H1 (cell line): ENCODE results near the gene USP3. TPM values are rescaled to one million over a fixed set of nuclear protein-coding genes. Genes with fewer than 3 reads are reported as not detected.

ENCODE experiments used
- CTCF ChIA-PET: fragments of 300-600 bp; sonication (Branson Sonifier 250); formaldehyde crosslinking; loops from one replicate; lab custom pipeline; 2021; ENCODE audit not compliant: partially characterized antibody; lab: Charles Lee
- POLR2A ChIA-PET: fragments of 300-600 bp; sonication (Branson Sonifier 250); formaldehyde crosslinking; loops from one replicate; lab custom pipeline; 2021; ENCODE audit warnings: inconsistent platforms; ENCODE audit not compliant: partially characterized antibody; lab: Charles Lee
- DNase-seq, 2 experiments: peaks; one replicate each; pipeline versions ENCODE4 v3.0.0 to v3.0.0-alpha.2; 2010 to 2022; ENCODE audit warnings: low spot score in 2 of 2, low read depth in 1 of 2, mixed read lengths in 1 of 2
- FAIRE-seq: peaks from 2 replicates; lab custom pipeline; 2011; peaks lifted over from hg19 to GRCh38; lab: Jason Lieb, UNC
- H2AFZ ChIP-seq: 2 replicates; pipeline ENCODE4 v1.8.1; 2012; ENCODE audit warnings: low read length, inconsistent platforms
- H2AK5ac ChIP-seq: 2 replicates; pipeline ENCODE4 v1.6.1; 2013; ENCODE audit warnings: low read depth, low read length
- H2BK120ac ChIP-seq: replicated peaks from 2 replicates; pipeline ENCODE3; 2013; ENCODE audit warnings: low read depth, low read length, inconsistent platforms
- H2BK12ac ChIP-seq: 2 replicates; pipeline ENCODE4 v1.6.1; 2013; ENCODE audit warnings: low read depth, low read length
- H2BK15ac ChIP-seq: 2 replicates; pipeline ENCODE4 v1.6.1; 2013; ENCODE audit warnings: low read length
- H2BK20ac ChIP-seq: 2 replicates; pipeline ENCODE4 v1.6.1; 2013; ENCODE audit warnings: low read length
- H2BK5ac ChIP-seq: 2 replicates; pipeline ENCODE4 v1.6.1; 2013; ENCODE audit warnings: low read depth, low read length
- H3K14ac ChIP-seq: 2 replicates; pipeline ENCODE4 v1.6.1; 2013; ENCODE audit warnings: inconsistent platforms; ENCODE audit not compliant: insufficient read length
- H3K18ac ChIP-seq: 2 replicates; pipeline ENCODE4 v1.6.1; 2013; ENCODE audit warnings: low read length; ENCODE audit errors: extremely low read depth
- H3K23ac ChIP-seq: 2 replicates; pipeline ENCODE4 v1.6.1; 2013; ENCODE audit warnings: inconsistent platforms; ENCODE audit not compliant: insufficient read length
- H3K23me2 ChIP-seq: 2 replicates; pipeline ENCODE4 v1.6.1; 2013; ENCODE audit warnings: low read depth, low read length
- H3K27ac ChIP-seq: 2 replicates; pipeline ENCODE4 v1.6.1; 2011; ENCODE audit warnings: low read depth, low read length, inconsistent platforms
- H3K27me3 ChIP-seq, 4 experiments: replicated peaks in 1 of 4; 1 replicate in 1 of 4; 2 replicates in 3 of 4; pipeline versions ENCODE4 v1.6.1 to v1.8.1; 2011 to 2013; ENCODE audit warnings: low read length in 3 of 4, mild to moderate bottlenecking in 3 of 4, inconsistent platforms in 2 of 4, mixed read lengths in 2 of 4, moderate library complexity in 1 of 4; ENCODE audit not compliant: control insufficient read depth in 3 of 4, insufficient read depth in 3 of 4; ENCODE audit errors: extremely low read depth in 1 of 4
- H3K36me3 ChIP-seq, 4 experiments: 2 replicates each; pipeline versions ENCODE4 v1.6.1 to v1.8.1; 2011 to 2013; ENCODE audit warnings: mild to moderate bottlenecking in 4 of 4, low read length in 3 of 4, moderate library complexity in 2 of 4, control low read depth in 1 of 4, inconsistent platforms in 1 of 4; ENCODE audit not compliant: insufficient read depth in 4 of 4, control insufficient read depth in 2 of 4
- H3K4ac ChIP-seq: replicated peaks from 2 replicates; pipeline ENCODE3; 2013; ENCODE audit warnings: low read length, low read depth, mixed read lengths, inconsistent platforms; ENCODE audit not compliant: insufficient read length
- H3K4me1 ChIP-seq, 4 experiments: replicated peaks in 1 of 4; 1 replicate in 1 of 4; 2 replicates in 3 of 4; pipeline versions ENCODE4 v1.6.1 to v1.8.1; 2011 to 2013; ENCODE audit warnings: low read length in 3 of 4, inconsistent platforms in 2 of 4, mixed read lengths in 1 of 4; ENCODE audit not compliant: insufficient read depth in 4 of 4, control insufficient read depth in 3 of 4
- H3K4me2 ChIP-seq, 2 experiments: 2 replicates each; pipeline versions ENCODE4 v1.6.1 to v1.8.1; 2011 to 2013; ENCODE audit warnings: low read depth in 2 of 2, low read length in 2 of 2, control low read depth in 1 of 2, inconsistent platforms in 1 of 2, mild to moderate bottlenecking in 1 of 2; ENCODE audit not compliant: insufficient read depth in 1 of 2
- H3K4me3 ChIP-seq, 4 experiments: fragments of 200-600, 300-600 bp in 1 of 4; sonication (generic), shearing (Covaris generic), sonication (Bioruptor Twin) in 1 of 4; 2 replicates each; pipeline versions ENCODE4 v1.5.1 to v1.8.1; 2011 to 2016; ENCODE audit warnings: low read length in 4 of 4, low read depth in 3 of 4, control low read depth in 2 of 4, inconsistent platforms in 2 of 4, mild to moderate bottlenecking in 2 of 4, mixed read lengths in 1 of 4, moderate library complexity in 1 of 4; ENCODE audit not compliant: insufficient read depth in 2 of 4; ENCODE audit errors: extremely low read depth in 1 of 4
- H3K56ac ChIP-seq: replicated peaks from 2 replicates; pipeline ENCODE3; 2013; ENCODE audit warnings: low read depth, mild to moderate bottlenecking, mixed read lengths, low read length, inconsistent platforms; ENCODE audit not compliant: insufficient read length
- H3K79me1 ChIP-seq: 2 replicates; pipeline ENCODE4 v1.6.1; 2013; ENCODE audit warnings: low read depth, low read length, control low read depth
- H3K79me2 ChIP-seq, 2 experiments: 2 replicates each; pipeline versions ENCODE4 v1.6.1 to v1.8.1; 2012 to 2013; ENCODE audit warnings: low read length in 2 of 2, mild to moderate bottlenecking in 2 of 2, inconsistent platforms in 1 of 2; ENCODE audit not compliant: insufficient read depth in 2 of 2, control insufficient read depth in 1 of 2
- H3K9ac ChIP-seq, 4 experiments: replicated peaks in 1 of 4; 1 replicate in 1 of 4; 2 replicates in 3 of 4; pipeline versions ENCODE4 v1.6.1 to v1.8.1; 2011 to 2013; ENCODE audit warnings: low read depth in 3 of 4, low read length in 3 of 4, control low read depth in 2 of 4, mild to moderate bottlenecking in 2 of 4, moderate library complexity in 2 of 4, inconsistent platforms in 1 of 4; ENCODE audit errors: extremely low read depth in 1 of 4
- H3K9me3 ChIP-seq, 2 experiments: 2 replicates each; pipeline versions ENCODE4 v1.6.1 to v1.8.1; 2012 to 2013; ENCODE audit warnings: mild to moderate bottlenecking in 2 of 2, moderate library complexity in 2 of 2, control low read depth in 1 of 2, inconsistent platforms in 1 of 2, low read depth in 1 of 2, low read length in 1 of 2, mixed read lengths in 1 of 2; ENCODE audit not compliant: insufficient read depth in 2 of 2
- H4K20me1 ChIP-seq, 2 experiments: replicated peaks in 1 of 2; 2 replicates each; pipeline versions ENCODE3 to v1.8.1; 2011 to 2013; ENCODE audit warnings: inconsistent platforms in 2 of 2, low read length in 2 of 2, mild to moderate bottlenecking in 1 of 2; ENCODE audit not compliant: insufficient read depth in 2 of 2, control insufficient read depth in 1 of 2
- H4K5ac ChIP-seq: 2 replicates; pipeline ENCODE4 v1.6.1; 2013; ENCODE audit warnings: low read length, low read depth, mixed read lengths, inconsistent platforms; ENCODE audit not compliant: insufficient read length
- H4K8ac ChIP-seq: 2 replicates; pipeline ENCODE4 v1.8.0; 2013; ENCODE audit warnings: mild to moderate bottlenecking, moderate library complexity, low read length, inconsistent platforms; ENCODE audit not compliant: insufficient read depth; ENCODE audit errors: extremely low read depth
- H4K91ac ChIP-seq: replicated peaks from 2 replicates; pipeline ENCODE3; 2013; ENCODE audit warnings: low read length, mixed read lengths, inconsistent platforms; ENCODE audit not compliant: insufficient read length
- ASH2L ChIP-seq: fragments of 200-600, 300-600 bp; sonication (generic); IDR thresholded peaks from one replicate; pipeline ENCODE4 v1.7.1; 2017; ENCODE audit warnings: low read length
- CTBP2 ChIP-seq: IDR thresholded peaks from 2 replicates; pipeline ENCODE4 v1.7.0; 2011; ENCODE audit warnings: borderline replicate concordance, mild to moderate bottlenecking, moderate library complexity, mixed read lengths, low read length; ENCODE audit not compliant: insufficient read depth, insufficient read length
- E2F6 ChIP-seq: IDR thresholded peaks from 2 replicates; pipeline ENCODE4 v1.6.1; 2012; ENCODE audit warnings: inconsistent platforms
- HDAC2 ChIP-seq, 2 experiments: fragments of 300-600 bp in 1 of 2; sonication (generic) in 1 of 2; IDR thresholded peaks; 2 replicates each; pipeline ENCODE4 v1.6.1; 2011 to 2012; ENCODE audit warnings: low read depth in 2 of 2, low read length in 2 of 2, mild to moderate bottlenecking in 2 of 2, moderate library complexity in 2 of 2, borderline replicate concordance in 1 of 2, inconsistent platforms in 1 of 2
- MAX ChIP-seq: IDR thresholded peaks from 2 replicates; pipeline ENCODE4 v1.6.1; 2012; ENCODE audit warnings: inconsistent platforms
- NANOG ChIP-seq: IDR thresholded peaks from 2 replicates; pipeline ENCODE4 v1.6.1; 2011; ENCODE audit warnings: low read length, low read depth, mild to moderate bottlenecking, inconsistent platforms; ENCODE audit not compliant: insufficient read depth, poor library complexity, severe bottlenecking
- RNF2 ChIP-seq: fragments of 200-900, 300-1000 bp; sonication (generic); IDR thresholded peaks from 2 replicates; pipeline ENCODE4 v1.7.1; 2016; ENCODE audit warnings: borderline replicate concordance, low read depth, mild to moderate bottlenecking, antibody characterized with exemption, low read length; ENCODE audit not compliant: poor library complexity, severe bottlenecking; ENCODE audit errors: missing control alignments
- RXRA ChIP-seq: IDR thresholded peaks from 2 replicates; pipeline ENCODE4 v1.6.1; 2011; ENCODE audit warnings: low read depth, mild to moderate bottlenecking, low read length, moderate library complexity; ENCODE audit not compliant: insufficient read depth
- WGBS, 2 experiments: shearing (Covaris generic) in 1 of 2; methylation state at CpG; one replicate each; pipeline versions ENCODE4 v1.1.6 to v1.1.7; 2013 to 2015; ENCODE audit warnings: low lambda C conversion rate in 2 of 2, mixed read lengths in 2 of 2, inconsistent platforms in 1 of 2, low coverage in 1 of 2, missing lambda C conversion rate in 1 of 2; ENCODE audit not compliant: insufficient replicate concordance in 2 of 2, insufficient coverage in 1 of 2, insufficient read length in 1 of 2; ENCODE audit errors: extremely low coverage in 1 of 2, missing lambda C conversion rate in 1 of 2; 5-methylcytosine and 5-hydroxymethylcytosine counted together
- polyA plus RNA-seq, 7 experiments: library from polyadenylated mRNA; depleted of rRNA in 3 of 7; stranded (reverse) in 5 of 7; unstranded in 2 of 7; fragments of >200 nt in 5 of 7; fragments of 200-250 nt in 2 of 7; gene quantifications; 1 replicate in 5 of 7; 2 replicates in 1 of 7; 4 replicates in 1 of 7; pipeline versions ENCODE4 v1.2.1 to v1.2.3, GENCODE V29; 2011 to 2013; ENCODE audit warnings: missing spikeins in 2 of 7, mixed read lengths in 2 of 7
- total RNA-seq: library from RNA; stranded (reverse); fragmentation: NEBNext Ultra II Directional; extraction: Animal tissue kit (Norgen Biotek cat#: 25700); gene quantifications from 2 replicates; pipeline ENCODE4 v1.2.1, GENCODE V29; 2021

Gene USP3
- total and polyA plus RNA-seq, 2 of the 8 experiments (the other 6 are each of a cell fraction or from before 2014, with no cell fraction given): 15.5 to 16.2 TPM

- FAIRE-seq: peak; percentile 39
- peaks cover 7 to 16% (median 12%) of the 10 kb centered on the region in 4 experiments for H3K4me1 ChIP-seq
- CTCF ChIA-PET: interaction anchor here (0.5 to 4.1 kb wide), 7 partner anchors 14 to 660 kb away, joined by 3 to 20 read pairs (median 9); no protein-coding TSS in a partner anchor
Observed at GRCh38 chr15:63503739-63504246, 600 bp upstream of the USP3 start.

More at GRCh38 chr15:63503739-63504246, 600 bp upstream of the USP3 start:
- H3K9me3 ChIP-seq: no peaks in the 10 kb centered on the region
- peaks cover 0 to 30% of the 10 kb centered on the region in 2 experiments; a peak in 2 of 4 replicates for H3K79me2 ChIP-seq
- no peak overlapping the region for H3K9ac ChIP-seq
- peak in 1 of 2 experiments; percentile 26; a peak in 1 of 4 replicates for TF ChIP-seq HDAC2 (IDR thresholded peaks at IDR 0.05; ENCODE audit: borderline replicate concordance in 1 of 2, low read depth in 2 of 2, low read length in 2 of 2)
- TF ChIP-seq RXRA: no peak
- peak; percentile 78; the same call in 1 of the 2 replicates for TF ChIP-seq E2F6
- peak; percentile 60 for TF ChIP-seq RNF2
- peak; percentile 31 for TF ChIP-seq ASH2L
- peak; percentile 87 for TF ChIP-seq MAX
- peak; percentile 22 for TF ChIP-seq CTBP2
- no peak for TF ChIP-seq NANOG
- H3K27me3 ChIP-seq: peaks cover 26 to 81% (median 65%) of the 10 kb centered on the region in 4 experiments
- no peak overlapping the region for H3K14ac ChIP-seq
- H2BK5ac ChIP-seq: no peak overlapping the region
- no peak overlapping the region for H4K8ac ChIP-seq
- H4K5ac ChIP-seq: no peak overlapping the region
- H3K36me3 ChIP-seq: no peaks in the 10 kb centered on the region
- POLR2A ChIA-PET: interaction anchor here (1.1 to 1.3 kb wide), 2 partner anchors 35 to 93 kb away, joined by 3 to 5 read pairs; partner anchors contain the start of gene FBXL22
- H2BK12ac ChIP-seq: no peak overlapping the region; the same call in 1 of the 2 replicates
- H2BK15ac ChIP-seq: no peak overlapping the region
- no peak overlapping the region for H2AK5ac ChIP-seq
- no peak overlapping the region for H3K23ac ChIP-seq
- no peak overlapping the region for H3K4ac ChIP-seq
- no peak for DNase-seq
- peaks cover 2 to 13% of the 10 kb centered on the region in 2 experiments for H4K20me1 ChIP-seq
- peaks cover 14% of the 10 kb centered on the region for H3K23me2 ChIP-seq
- peak overlapping the region; percentile 84 to 97 for H3K4me2 ChIP-seq
- no peak overlapping the region for H2BK120ac ChIP-seq
- no peak overlapping the region for H4K91ac ChIP-seq
- H3K27ac ChIP-seq: no peak overlapping the region
- no peak overlapping the region for H2AFZ ChIP-seq
- no peak overlapping the region for H3K56ac ChIP-seq
- H3K18ac ChIP-seq: no peak overlapping the region
- no peak overlapping the region for H2BK20ac ChIP-seq
- 2% methylated on average over 28 of the region's 28 CpGs; no CpG with 5 or more reads in 1 of the 2 experiments for WGBS, 2 experiments
- no peaks in the 10 kb centered on the region for H3K79me1 ChIP-seq
- peak overlapping the region; percentile 7 to 70 (median 46) for H3K4me3 ChIP-seq
